GM12801 (cell line): ENCODE data around the gene RFX2.

Experiments used
- TF ChIP-seq, protein P1 (sequence below): IDR thresholded peaks from one replicate; pipeline ENCODE4 v1.5.1; 2011; ENCODE audit warnings: control low read depth; ENCODE audit not compliant: insufficient read length; ENCODE audit errors: extremely low read depth

The RFX2 gene

DNA sequence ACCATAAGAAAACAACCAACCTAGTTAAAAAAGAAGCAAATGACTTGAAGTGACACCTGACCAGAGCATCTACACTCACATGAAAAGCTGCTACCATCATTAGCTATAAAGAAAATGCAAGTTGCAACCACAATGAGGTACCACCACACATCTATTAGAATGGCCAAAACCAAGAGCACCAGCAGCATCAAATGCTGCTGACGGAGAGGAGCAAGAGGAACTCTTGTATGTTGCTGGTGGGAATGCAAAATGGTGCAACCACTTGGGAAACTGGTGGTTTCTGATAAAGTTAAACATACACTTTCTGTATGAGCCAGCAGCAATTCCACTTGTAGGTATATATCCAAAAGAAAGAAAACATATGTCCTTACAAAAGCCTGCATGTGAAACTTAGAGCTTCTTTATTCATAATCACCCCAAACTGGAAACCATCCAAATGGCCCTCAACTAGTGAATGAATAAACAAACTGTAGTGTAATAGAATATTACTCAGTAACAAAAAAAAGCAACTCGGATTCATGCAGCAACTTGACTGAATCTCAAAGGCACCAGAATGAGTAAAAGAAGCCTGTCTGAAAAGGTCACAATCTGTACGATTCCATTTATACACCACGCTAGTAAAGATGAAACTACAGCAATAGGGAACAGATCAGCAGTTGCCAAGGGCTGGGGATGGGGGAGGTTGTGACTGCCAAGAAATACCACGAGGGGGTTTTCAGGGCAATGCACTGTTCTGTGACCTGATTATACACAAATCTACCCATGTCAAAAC lies 71.5 kb downstream of the RFX2 start:
- TF ChIP-seq, protein P1, sequence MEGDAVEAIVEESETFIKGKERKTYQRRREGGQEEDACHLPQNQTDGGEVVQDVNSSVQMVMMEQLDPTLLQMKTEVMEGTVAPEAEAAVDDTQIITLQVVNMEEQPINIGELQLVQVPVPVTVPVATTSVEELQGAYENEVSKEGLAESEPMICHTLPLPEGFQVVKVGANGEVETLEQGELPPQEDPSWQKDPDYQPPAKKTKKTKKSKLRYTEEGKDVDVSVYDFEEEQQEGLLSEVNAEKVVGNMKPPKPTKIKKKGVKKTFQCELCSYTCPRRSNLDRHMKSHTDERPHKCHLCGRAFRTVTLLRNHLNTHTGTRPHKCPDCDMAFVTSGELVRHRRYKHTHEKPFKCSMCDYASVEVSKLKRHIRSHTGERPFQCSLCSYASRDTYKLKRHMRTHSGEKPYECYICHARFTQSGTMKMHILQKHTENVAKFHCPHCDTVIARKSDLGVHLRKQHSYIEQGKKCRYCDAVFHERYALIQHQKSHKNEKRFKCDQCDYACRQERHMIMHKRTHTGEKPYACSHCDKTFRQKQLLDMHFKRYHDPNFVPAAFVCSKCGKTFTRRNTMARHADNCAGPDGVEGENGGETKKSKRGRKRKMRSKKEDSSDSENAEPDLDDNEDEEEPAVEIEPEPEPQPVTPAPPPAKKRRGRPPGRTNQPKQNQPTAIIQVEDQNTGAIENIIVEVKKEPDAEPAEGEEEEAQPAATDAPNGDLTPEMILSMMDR: no peak

DNA sequence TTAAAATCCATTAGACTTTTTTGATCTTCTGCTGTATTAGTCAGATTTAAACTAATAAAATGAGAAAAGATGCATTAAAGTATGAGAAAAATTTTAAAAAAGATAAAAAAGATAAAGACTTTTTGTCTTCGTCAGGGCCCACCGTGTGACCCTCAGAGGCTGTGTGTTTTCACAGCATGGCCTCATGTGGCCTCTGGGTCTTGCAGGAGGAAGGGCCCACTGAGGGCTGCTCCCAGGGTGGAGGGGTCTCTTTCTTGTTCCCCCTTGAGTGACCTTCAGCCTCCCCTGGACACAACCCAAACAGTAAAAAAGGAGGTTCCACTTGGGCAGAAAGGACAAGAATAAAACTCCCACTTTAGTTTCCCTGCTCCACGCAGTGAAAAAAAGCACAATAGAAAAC lies 75.3 kb downstream of the RFX2 start:
- TF ChIP-seq, protein P1: no peak

DNA sequence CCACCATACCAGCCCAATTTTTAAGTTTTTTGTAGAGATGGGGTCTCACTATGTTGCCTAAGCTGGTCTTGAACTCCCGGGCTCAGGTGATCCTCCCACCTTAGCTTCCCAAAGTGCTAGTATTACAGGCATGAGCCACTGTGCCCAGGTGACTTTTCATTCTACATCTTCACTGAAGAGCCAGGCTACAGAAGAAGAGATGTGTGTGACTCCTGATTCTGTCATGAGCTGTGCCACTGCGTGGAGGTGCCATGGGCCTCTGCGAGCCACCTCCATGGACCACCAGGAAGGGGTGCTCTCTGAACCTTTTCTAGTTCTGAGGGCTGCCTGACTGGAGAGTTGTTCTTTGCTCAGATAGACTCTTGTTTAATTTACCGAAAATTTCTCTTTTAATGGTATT lies 75.8 kb downstream of the RFX2 start:
- TF ChIP-seq, protein P1: no peak

DNA sequence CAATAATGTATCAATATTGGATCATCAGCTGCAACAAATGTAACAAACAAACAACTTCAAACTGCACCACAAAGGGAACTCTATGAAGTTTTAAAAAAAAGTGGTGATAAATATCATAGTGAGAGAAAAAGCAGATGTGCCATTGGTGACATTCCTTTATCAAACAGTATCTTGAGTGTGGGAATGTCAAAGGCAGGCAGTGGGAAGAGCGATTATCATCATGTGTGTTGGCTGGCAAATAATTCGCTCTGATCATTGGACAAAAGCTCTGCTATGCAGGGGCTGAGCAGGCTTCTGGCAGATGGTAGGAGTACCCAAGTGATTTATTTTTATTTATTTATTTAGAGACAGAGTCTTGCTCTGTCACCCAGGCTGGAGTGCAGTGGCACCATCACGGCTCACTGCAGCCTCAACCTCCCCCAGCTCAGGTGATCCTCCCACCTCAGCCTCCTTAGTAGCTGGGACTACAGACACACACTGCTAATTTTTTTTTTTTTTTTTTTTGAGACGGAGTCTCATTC lies 76.5 kb downstream of the RFX2 start:
- TF ChIP-seq, protein P1: no peak

DNA sequence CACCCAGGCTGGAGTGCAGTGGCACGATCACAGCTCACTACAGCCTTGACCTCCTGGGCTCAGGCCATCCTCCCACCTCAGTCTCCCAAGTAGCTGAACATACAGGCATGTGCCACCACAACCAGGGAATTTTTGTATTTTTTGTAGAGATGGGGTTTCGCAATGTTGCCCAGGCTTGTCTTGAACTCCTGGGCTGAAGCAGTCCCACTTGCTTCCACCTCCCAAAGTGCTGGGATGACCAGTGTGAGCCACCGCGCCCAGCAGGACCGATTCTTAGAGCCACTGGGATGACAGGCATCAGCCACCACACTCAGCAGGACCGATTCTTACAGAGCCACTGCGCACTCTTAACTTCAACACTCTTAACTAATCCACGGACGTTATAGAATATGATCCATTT lies 77.5 kb downstream of the RFX2 start:
- TF ChIP-seq, protein P1: no peak

DNA sequence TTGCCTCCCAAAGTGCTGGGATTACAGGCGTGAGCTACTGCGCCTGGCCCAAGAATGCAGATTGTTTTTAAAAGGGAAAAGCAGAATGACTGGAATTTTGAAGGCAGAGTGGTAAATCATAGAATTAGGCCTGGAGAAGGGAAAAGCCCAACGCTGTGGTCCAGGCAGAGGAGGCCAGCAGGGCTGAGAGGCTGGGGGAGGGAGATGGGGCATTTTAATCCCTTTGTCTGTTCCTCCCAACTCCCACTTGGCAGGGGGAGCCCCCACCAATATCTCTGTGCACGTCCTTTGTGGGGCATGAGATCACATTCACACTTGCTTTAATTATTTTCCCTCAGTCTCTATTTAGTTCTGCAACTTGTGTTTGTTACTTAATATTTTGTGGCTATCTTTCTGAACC lies 77.9 kb downstream of the RFX2 start:
- TF ChIP-seq, protein P1: no peak

DNA sequence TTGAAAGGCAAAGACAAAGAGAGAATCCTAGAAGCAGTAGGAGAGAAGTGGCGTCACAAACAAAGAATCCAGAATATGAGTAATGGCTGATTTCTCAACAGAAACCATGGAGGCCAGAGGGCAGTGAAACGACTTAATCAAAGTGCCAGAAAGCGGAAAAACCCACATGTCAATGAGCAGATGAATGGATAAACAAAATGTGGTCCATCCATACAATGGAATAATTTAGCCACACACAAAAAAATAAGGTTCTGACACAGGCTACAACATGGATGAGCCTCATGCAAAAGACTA lies 80.1 kb downstream of the RFX2 start:
- TF ChIP-seq, protein P1: no peak
